ENCODE data around the gene SLC5A2.

- TF ChIP-seq CTCF (IDR thresholded peaks at IDR 0.05; ENCODE audit: low read length) (no peak), EZH2phosphoT487 (IDR thresholded peaks at IDR 0.05; ENCODE audit: low read length) (no peak)
These were observed 16.5 kb upstream of the SLC5A2 start for GRCh38 chr16:31466381-31466841.
